ENCODE measurements around the gene KDM1A.

GRCh38 chr1:23118957-23119792 is 99.9 kb downstream of the KDM1A start:
- TF ChIP-seq, protein P1, sequence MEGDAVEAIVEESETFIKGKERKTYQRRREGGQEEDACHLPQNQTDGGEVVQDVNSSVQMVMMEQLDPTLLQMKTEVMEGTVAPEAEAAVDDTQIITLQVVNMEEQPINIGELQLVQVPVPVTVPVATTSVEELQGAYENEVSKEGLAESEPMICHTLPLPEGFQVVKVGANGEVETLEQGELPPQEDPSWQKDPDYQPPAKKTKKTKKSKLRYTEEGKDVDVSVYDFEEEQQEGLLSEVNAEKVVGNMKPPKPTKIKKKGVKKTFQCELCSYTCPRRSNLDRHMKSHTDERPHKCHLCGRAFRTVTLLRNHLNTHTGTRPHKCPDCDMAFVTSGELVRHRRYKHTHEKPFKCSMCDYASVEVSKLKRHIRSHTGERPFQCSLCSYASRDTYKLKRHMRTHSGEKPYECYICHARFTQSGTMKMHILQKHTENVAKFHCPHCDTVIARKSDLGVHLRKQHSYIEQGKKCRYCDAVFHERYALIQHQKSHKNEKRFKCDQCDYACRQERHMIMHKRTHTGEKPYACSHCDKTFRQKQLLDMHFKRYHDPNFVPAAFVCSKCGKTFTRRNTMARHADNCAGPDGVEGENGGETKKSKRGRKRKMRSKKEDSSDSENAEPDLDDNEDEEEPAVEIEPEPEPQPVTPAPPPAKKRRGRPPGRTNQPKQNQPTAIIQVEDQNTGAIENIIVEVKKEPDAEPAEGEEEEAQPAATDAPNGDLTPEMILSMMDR (IDR thresholded peaks at IDR 0.05) = no peak
- TF ChIP-seq POLR2A (IDR thresholded peaks at IDR 0.05) = no peak
